GM23248 (cell line): ENCODE measurements around the gene MFAP4. TPM values are rescaled to one million over a fixed set of nuclear protein-coding genes. Genes with fewer than 3 reads are reported as not detected.

Experiments used
- DNase-seq: peaks from one replicate; pipeline ENCODE4 v3.0.0-alpha.2; 2015
- H2AFZ ChIP-seq: fragments of 200-600 bp; sonication (generic); 2 replicates; pipeline ENCODE4 v1.6.1; 2016; ENCODE audit warnings: antibody characterized with exemption
- H3F3A ChIP-seq: fragments of 200-600 bp; sonication (generic); 2 replicates; pipeline ENCODE4 v1.6.1; 2016; ENCODE audit warnings: mild to moderate bottlenecking, antibody characterized with exemption, mixed run types; ENCODE audit not compliant: insufficient read depth
- H3K27ac ChIP-seq: fragments of 200-600 bp; sonication (generic); 2 replicates; pipeline ENCODE4 v1.5.1; 2016; ENCODE audit warnings: mild to moderate bottlenecking
- H3K27me3 ChIP-seq: fragments of 200-600 bp; sonication (generic); replicated peaks from 2 replicates; pipeline ENCODE4 v1.6.1; 2016; ENCODE audit warnings: mild to moderate bottlenecking; ENCODE audit not compliant: insufficient read depth
- H3K36me3 ChIP-seq: fragments of 200-600 bp; sonication (generic); 2 replicates; pipeline ENCODE4 v1.6.1; 2016; ENCODE audit warnings: low read depth, mild to moderate bottlenecking
- H3K4me1 ChIP-seq: fragments of 200-600 bp; sonication (generic); 2 replicates; pipeline ENCODE4 v1.6.1; 2016; ENCODE audit warnings: mild to moderate bottlenecking; ENCODE audit not compliant: insufficient read depth
- H3K4me2 ChIP-seq: fragments of 200-600 bp; sonication (generic); one replicate; pipeline ENCODE4 v1.6.1; 2016; ENCODE audit warnings: mild to moderate bottlenecking; ENCODE audit not compliant: unreplicated experiment
- H3K4me3 ChIP-seq: fragments of 200-600 bp; sonication (generic); 2 replicates; pipeline ENCODE4 v1.5.1; 2016; ENCODE audit warnings: mild to moderate bottlenecking
- H3K79me2 ChIP-seq: fragments of 200-600 bp; sonication (generic); 2 replicates; pipeline ENCODE4 v1.6.1; 2016; ENCODE audit warnings: mild to moderate bottlenecking; ENCODE audit not compliant: insufficient read depth
- H3K9ac ChIP-seq: fragments of 200-600 bp; sonication (generic); 2 replicates; pipeline ENCODE4 v1.6.1; 2016; ENCODE audit warnings: mild to moderate bottlenecking
- H3K9me2 ChIP-seq: fragments of 200-600 bp; sonication (generic); 2 replicates; pipeline ENCODE4 v1.6.1; 2016; ENCODE audit warnings: mixed run types, mild to moderate bottlenecking, moderate library complexity; ENCODE audit not compliant: insufficient read depth
- H3K9me3 ChIP-seq: fragments of 200-600 bp; sonication (generic); one replicate; pipeline ENCODE4 v1.6.1; 2017; ENCODE audit warnings: low read depth
- H4K20me1 ChIP-seq: fragments of 200-600 bp; sonication (generic); 2 replicates; pipeline ENCODE4 v1.6.0; 2016; ENCODE audit not compliant: insufficient read depth
- EZH2 ChIP-seq: fragments of 200-600 bp; sonication (generic); IDR thresholded peaks from 2 replicates; pipeline ENCODE4 v1.6.1; 2018; ENCODE audit warnings: antibody characterized with exemption, mild to moderate bottlenecking; ENCODE audit not compliant: insufficient read depth, poor library complexity, severe bottlenecking
- EZH2phosphoT487 ChIP-seq: fragments of 200-600 bp; sonication (generic); IDR thresholded peaks from 2 replicates; pipeline ENCODE4 v1.6.1; 2018; ENCODE audit warnings: antibody characterized with exemption, moderate library complexity, mild to moderate bottlenecking, low read depth; ENCODE audit not compliant: insufficient read depth
- WGBS, 2 experiments: methylation state at CpG; one replicate each; pipeline ENCODE4 v1.1.6; 2015 to 2017; ENCODE audit warnings: low lambda C conversion rate in 2 of 2, low coverage in 1 of 2; ENCODE audit errors: missing lambda C conversion rate in 2 of 2; 5-methylcytosine and 5-hydroxymethylcytosine counted together
- in situ Hi-C: fragments of 300-500 bp; cut with MboI; formaldehyde crosslinking; loops from 2 replicates; pipeline ENCODE4 v1.15.0; 2020
- polyA plus RNA-seq: library from polyadenylated mRNA; unstranded; fragments of >200 nt; fragmentation: Nextera tagmentation; extraction: Ambion mirVana; gene quantifications from 2 replicates; pipeline ENCODE4 v1.2.1, GENCODE V29; 2016
- total RNA-seq: library from RNA; depleted of rRNA; stranded (reverse); fragments of >200 nt; shearing (Covaris generic); gene quantifications from 2 replicates; pipeline ENCODE4 v1.2.3, GENCODE V29; 2014

MFAP4 gene
- total and polyA plus RNA-seq, 2 experiments from 2014 or later = 97.8 to 156 TPM

GRCh38 chr17:19363114-19363438 lies 23.9 kb downstream of the MFAP4 start:
- no peaks in the 10 kb centered on the region for H3K79me2 ChIP-seq
- in situ Hi-C loops = loop anchor here (10.0 to 25.0 kb wide), 2 partner anchors 299 to 402 kb away; no protein-coding TSS in a partner anchor
- H3K9me2 ChIP-seq = no peaks in the 10 kb centered on the region
- H3K4me1 ChIP-seq = peaks cover 7% of the 10 kb centered on the region; the same call in 1 of the 2 replicates
- peak overlapping the region; percentile 88; the same call in 1 of the 2 replicates for H3K9ac ChIP-seq
- no peaks in the 10 kb centered on the region for H4K20me1 ChIP-seq
- no peak for DNase-seq
- peak overlapping the region; percentile 87 for H2AFZ ChIP-seq
- no peak overlapping the region for H3K27ac ChIP-seq
- WGBS, 2 experiments = 20 to 21% methylated on average over 14 of the region's 14 CpGs
- H3K4me2 ChIP-seq = peak overlapping the region; percentile 77
- no peaks in the 10 kb centered on the region for H3K36me3 ChIP-seq
- TF ChIP-seq EZH2phosphoT487 (no peak), EZH2 (no peak)
- H3K27me3 ChIP-seq = no peaks in the 10 kb centered on the region
- no peaks in the 10 kb centered on the region; the same call in 1 of the 2 replicates for H3F3A ChIP-seq
- no peaks in the 10 kb centered on the region for H3K9me3 ChIP-seq
- H3K4me3 ChIP-seq = peak overlapping the region; percentile 76

- H3K27ac ChIP-seq = peak within 1 kb of the TSS; percentile 71
- no peaks in the 10 kb centered on the region for H3K9me3 ChIP-seq
- no peaks in the 10 kb centered on the region for H3K9me2 ChIP-seq
- no peaks in the 10 kb centered on the region for H3K79me2 ChIP-seq
- TF ChIP-seq EZH2phosphoT487 (no peak), EZH2 (no peak)
- peak within 1 kb of the TSS; percentile 77 for H3K4me2 ChIP-seq
- H2AFZ ChIP-seq = peak within 1 kb of the TSS; percentile 87
- in situ Hi-C loops = loop anchor here (10.0 to 25.0 kb wide), 2 partner anchors 300 to 402 kb away; no protein-coding TSS in a partner anchor
- H3K4me1 ChIP-seq = peaks cover 7% of the 10 kb centered on the region; the same call in 1 of the 2 replicates
- DNase-seq = peak; percentile 97
- H3K4me3 ChIP-seq = peak within 1 kb of the TSS; percentile 76
- peak within 1 kb of the TSS; percentile 88 for H3K9ac ChIP-seq
- 1 to 2% methylated on average over 64 to 83 of the region's 83 CpGs for WGBS, 2 experiments
- no peaks in the 10 kb centered on the region for H3F3A ChIP-seq
- H4K20me1 ChIP-seq = no peaks in the 10 kb centered on the region
- no peaks in the 10 kb centered on the region for H3K36me3 ChIP-seq
- H3K27me3 ChIP-seq = no peaks in the 10 kb centered on the region
Observed at GRCh38 chr17:19362277-19363113, 24.5 kb downstream of the MFAP4 start, which contains the start of gene B9D1. Gene B9D1, minus strand, starts transcription at chr17:19362723. Its CDS starts 154 bp downstream, at chr17:19362569.

- Histone ChIP-seq H3K4me3 (peak overlapping the region; percentile 76), H3K4me1 (peaks cover 7% of the 10 kb centered on the region; the same call in 1 of the 2 replicates), H3K9ac (peak overlapping the region; percentile 88), H3K27ac (peak overlapping the region; percentile 71), H2AFZ (peak overlapping the region; percentile 87), H3F3A (no peaks in the 10 kb centered on the region), H3K79me2 (no peaks in the 10 kb centered on the region), H3K36me3 (no peaks in the 10 kb centered on the region), H3K27me3 (no peaks in the 10 kb centered on the region), H4K20me1 (no peaks in the 10 kb centered on the region), H3K4me2 (peak overlapping the region; percentile 77), H3K9me2 (no peaks in the 10 kb centered on the region), H3K9me3 (no peaks in the 10 kb centered on the region)
- WGBS, 2 experiments = 11 to 15% methylated on average over 16 of the region's 16 CpGs
- in situ Hi-C loops = loop anchor here (10.0 to 25.0 kb wide), 2 partner anchors 300 to 403 kb away; no protein-coding TSS in a partner anchor
- no peak for TF ChIP-seq EZH2phosphoT487
- TF ChIP-seq EZH2 = no peak
- DNase-seq = no peak
Observed at GRCh38 chr17:19361944-19362276, 25.1 kb downstream of the MFAP4 start.

GRCh38 chr17:19361326-19361725 lies 25.7 kb downstream of the MFAP4 start:
- Histone ChIP-seq H3K9me3 (no peaks in the 10 kb centered on the region), H3K4me3 (no peak overlapping the region), H3K36me3 (no peaks in the 10 kb centered on the region), H3F3A (no peaks in the 10 kb centered on the region), H3K79me2 (no peaks in the 10 kb centered on the region), H3K4me2 (no peak overlapping the region), H3K9me2 (no peaks in the 10 kb centered on the region), H4K20me1 (no peaks in the 10 kb centered on the region), H3K4me1 (peaks cover 7% of the 10 kb centered on the region; the same call in 1 of the 2 replicates), H3K9ac (no peak overlapping the region), H3K27me3 (no peaks in the 10 kb centered on the region), H2AFZ (no peak overlapping the region), H3K27ac (no peak overlapping the region)
- TF ChIP-seq EZH2 = no peak
- no peak for TF ChIP-seq EZH2phosphoT487
- 60 to 61% methylated on average over 6 of the region's 6 CpGs for WGBS, 2 experiments
- in situ Hi-C loops = loop anchor here (10.0 to 25.0 kb wide), 2 partner anchors 301 to 403 kb away; no protein-coding TSS in a partner anchor
- no peak for DNase-seq
